ENCODE data around the gene RBMS3.
"Not testable (repeated sequence)": the region's sequence is repeated elsewhere in the genome, so short reads cannot be mapped to it uniquely, and the experiment has no call there.

RBMS3 gene

DNA sequence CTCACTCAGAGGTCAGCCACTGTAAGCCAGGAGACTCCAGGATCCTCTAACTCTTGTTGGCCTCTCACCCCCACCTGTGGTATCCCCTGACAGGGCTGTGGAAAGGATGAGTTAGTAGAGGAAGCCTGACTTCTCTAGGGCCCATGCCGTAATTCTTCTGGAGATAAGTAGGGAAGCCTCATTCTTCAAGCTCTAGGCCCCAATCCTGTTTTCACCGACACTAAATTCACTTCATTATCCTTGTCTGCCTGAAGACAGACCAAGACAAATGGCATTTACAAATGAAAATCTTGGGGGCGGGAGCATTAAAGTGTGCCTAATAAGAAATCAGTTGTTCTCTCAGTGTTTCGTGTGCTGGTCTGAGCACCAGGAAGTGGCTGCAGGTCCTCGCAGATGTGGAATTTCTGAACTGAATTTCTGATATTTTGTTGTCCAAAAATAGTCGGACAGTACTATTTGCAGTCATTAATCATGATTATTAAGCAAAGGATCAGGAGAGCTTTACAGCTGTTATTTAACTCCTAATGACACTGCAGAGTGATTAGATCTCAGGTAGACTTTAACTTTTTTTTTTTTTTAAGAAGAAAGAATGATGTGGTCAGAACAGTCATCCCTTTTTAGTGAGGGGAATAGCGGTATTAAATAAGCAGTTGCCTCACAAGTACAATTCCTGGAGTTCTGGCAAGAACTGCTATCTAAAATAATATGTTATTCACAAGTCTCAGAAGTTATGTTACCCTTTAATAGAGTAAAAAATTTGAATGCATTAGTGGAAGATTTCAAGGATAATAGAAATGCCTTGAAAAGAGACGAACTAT, 58.4 kb downstream of the RBMS3 start:
- DNase-seq (ENCODE audit: low read depth, low spot score): peak; percentile 19

DNA sequence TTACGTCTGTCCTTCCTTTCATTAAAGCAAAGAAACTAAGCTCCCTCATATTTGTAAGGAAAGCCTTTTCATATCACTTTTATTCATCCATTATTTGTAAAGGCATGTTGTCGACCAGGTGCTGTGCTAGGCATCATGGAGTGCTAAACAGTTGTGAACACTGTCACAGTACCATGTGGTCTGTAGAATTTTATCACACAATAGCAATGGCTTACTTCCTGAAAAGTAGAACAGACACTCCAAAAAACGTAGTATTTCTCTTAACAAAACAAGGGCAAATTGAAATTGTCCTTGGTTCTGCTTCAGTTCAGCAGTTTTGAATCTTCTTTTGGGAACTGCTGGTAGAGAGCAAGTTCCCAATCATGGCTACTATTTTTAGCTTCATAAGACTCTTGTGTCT, 63.3 kb downstream of the RBMS3 start:
- DNase-seq (ENCODE audit: low read depth, low spot score): no peak

DNA sequence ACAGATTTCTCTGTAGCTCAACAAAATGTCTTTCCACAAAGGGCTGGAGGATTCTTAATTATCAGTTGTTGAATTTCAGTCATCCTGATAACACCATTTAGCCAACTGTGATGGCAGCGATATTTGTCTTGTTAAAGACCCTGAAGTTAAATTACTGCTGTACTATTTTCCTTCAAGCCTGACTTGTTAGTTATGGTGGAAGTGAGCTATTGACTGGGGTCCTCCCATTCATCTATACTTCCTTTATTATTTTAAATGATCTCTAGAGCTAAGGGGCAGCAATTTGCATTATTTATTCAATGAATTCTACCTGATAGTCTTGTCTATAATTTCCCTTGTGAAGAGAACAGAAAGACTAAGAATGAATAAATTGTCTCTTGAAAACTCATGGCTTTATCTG, 64.1 kb downstream of the RBMS3 start:
- DNase-seq (ENCODE audit: low read depth, low spot score): no peak

DNA sequence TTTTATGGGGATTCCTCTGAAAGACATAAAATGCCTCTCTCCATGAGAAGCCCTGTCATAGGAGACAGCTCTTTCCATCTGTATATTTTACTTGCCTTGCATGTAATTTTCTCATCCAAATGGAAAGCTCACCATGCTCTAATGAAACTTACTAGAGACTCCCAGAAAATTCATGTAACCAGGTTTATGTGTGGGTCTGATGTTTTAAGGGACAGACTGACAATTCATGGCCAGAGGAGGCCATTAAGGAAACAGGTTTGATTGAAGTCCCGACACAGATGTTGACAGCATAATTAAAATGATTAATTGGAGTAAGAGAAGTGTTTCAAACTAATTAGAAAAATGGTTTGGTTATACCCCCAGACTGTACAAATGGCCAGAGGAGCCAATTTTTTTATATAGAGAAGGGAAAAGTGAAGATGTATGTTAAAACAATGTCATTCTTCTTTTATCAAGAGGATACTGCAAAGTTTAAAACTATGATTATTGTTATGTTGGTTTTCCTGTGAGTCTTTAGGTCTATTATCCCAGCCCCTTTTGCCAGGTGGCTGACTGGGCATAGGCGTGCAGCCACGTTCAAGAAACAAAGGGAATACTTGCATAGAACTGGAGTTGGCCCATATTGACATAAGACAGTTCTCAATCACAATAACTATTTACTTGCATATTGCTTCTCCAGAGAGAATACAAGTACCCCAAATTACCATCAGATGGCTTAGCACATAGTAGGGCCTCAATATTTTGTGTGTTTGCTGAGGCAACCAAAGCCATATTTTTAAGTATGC, 64.8 kb downstream of the RBMS3 start:
- no peak for DNase-seq (ENCODE audit: low read depth, low spot score)

DNA sequence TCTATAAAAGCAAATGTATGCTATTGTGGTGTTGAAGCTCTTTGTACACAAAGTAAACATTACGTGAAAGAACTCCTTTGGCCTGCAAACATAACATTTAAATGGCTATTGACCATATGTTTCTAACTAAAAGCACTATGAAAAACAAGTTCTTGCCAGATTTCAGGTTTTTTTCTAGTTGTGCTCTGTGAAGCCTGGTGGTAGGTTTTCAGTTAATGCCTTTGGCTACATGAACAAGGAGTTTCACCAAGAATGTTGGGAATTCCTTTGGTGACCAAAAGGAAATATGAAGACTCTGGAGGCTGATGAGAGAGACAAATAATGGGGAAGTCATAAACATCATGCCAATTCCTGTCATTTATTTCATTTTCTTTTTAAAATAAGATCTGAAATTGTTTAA, 66.0 kb downstream of the RBMS3 start:
- DNase-seq (ENCODE audit: low read depth, low spot score): peak; percentile 82

DNA sequence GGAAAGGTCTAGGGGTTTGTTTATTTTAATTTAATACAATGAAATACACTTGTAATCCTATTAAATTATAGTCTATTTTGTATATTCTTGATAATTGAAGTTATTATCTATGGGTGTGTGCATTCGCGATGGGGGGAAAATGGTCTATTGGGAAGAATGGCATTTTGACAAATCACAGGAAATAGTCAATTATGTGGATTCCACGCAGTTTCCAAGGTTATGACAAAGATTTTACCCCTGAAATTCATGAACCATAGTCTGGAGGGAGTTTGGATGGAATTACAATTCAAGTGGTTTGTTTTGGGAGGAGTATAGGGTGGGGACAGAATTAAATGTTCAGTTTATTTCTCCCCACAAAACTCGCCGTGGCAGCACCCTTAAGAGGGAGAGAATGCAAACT, 66.5 kb downstream of the RBMS3 start:
- DNase-seq (ENCODE audit: low read depth, low spot score): no peak

DNA sequence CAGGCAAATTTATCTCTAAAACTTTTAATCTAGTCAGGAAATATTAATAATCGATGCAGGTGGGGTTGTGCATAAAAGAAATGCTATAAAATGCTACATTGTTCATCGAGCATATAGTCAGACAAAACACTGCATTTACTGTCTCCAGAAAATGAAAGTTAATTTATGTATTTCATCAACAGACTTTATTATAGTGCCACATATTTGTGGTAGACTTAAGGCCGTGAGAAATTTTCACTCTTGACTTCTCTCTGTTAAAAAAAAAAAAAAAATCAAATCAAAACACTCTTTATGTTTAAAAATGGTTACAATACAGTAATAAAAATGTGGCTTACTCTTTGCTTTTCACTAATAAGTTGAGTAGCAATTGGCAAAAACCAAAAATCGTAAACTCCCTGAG, 67.4 kb downstream of the RBMS3 start:
- no peak for DNase-seq (ENCODE audit: low read depth, low spot score)

DNA sequence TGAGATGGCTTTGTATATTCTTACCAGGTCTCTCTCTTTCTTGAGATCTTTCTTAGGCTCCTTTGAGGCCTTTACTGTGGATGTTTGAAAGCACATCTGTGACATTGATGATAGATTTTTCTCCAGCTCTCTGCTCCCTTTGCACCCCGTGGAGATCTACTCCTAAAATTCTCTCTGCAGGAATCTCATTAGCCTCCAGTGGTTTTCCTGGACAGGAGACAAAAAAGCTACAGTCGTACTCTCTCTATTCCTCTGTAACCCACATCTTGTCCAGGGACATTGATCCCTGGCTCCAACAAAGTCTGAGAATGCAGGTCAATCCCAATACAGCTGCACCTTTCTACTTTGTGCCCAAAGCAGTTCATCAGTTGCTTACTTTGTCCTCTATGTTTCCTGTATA, 68.2 kb downstream of the RBMS3 start:
- DNase-seq (ENCODE audit: low read depth, low spot score): no peak

DNA sequence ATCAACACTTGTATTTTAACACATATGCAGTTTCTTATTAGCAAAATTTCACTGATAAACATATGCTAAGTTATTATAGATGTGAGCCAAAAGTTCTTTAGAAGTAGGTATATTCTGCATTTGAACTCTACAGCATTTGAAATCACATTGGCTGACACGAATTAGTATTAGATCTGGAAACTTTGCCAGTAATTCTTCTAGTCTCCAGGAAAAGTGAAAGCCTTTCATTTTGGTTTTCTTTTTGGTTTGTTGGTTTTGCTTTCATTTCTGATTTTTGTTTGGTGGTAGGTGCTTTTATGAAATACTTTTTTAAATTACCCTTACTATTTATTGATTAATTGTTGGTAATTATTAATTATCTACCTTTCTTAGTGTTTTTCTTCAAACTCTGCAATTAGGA, 72.9 kb downstream of the RBMS3 start:
- DNase-seq (ENCODE audit: low read depth, low spot score): no peak

DNA sequence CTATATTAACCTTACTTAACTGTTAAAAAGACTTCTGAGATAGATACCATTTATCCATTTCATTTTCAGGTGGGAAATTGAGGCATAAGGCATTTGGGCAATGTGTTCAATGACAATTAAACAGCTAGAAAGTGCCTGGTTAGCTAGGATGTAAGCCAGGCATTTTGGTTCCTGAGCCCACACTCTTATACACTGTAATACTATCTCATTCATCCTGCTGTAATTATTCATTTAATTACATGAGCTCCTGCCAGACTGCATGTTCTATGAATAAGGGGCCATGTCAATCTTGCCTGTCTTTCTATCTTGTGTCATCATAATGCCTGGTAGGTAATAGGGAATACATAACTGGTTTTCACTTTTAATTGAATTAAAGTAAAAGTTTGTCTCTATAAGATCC, 74.0 kb downstream of the RBMS3 start:
- DNase-seq (ENCODE audit: low read depth, low spot score): no peak

DNA sequence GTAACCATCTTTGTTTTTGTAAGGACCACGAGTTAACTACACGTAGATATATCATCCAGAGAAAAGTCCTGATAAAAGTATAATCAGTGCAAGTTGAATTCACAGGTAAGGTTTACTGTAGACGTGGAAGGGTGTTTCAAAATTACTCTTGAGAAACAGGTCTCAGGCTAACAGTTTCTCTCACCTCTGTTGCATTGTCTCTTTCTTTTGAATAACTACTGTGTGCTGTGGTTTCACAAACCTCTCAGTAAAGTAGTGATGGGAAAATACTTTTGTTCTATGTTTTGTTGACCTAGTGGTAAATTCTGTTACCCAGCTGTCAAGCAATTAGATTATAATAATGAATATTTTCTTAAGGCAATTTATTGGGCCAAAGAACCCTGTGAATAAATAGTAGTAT, 75.2 kb downstream of the RBMS3 start:
- DNase-seq (ENCODE audit: low read depth, low spot score): no peak

DNA sequence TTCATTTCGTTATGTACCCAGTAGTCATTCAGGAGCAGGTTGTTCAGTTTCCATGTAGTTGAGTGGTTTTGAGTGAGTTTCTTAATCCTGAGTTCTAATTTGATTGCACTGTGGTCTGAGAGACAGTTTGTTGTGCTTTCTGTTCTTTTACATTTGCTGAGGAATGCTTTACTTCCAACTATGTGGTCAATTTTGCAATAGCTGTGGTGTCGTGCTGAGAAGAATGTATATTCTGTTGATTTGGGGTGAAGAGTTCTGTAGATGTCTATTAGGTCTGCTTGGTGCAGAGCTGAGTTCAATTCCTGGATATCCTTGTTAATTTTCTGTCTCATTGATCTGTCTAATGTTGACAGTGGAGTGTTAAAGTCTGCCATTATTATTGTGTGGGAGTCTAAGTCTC, 79.4 kb downstream of the RBMS3 start:
- DNase-seq (ENCODE audit: low read depth, low spot score): not testable (repeated sequence)

DNA sequence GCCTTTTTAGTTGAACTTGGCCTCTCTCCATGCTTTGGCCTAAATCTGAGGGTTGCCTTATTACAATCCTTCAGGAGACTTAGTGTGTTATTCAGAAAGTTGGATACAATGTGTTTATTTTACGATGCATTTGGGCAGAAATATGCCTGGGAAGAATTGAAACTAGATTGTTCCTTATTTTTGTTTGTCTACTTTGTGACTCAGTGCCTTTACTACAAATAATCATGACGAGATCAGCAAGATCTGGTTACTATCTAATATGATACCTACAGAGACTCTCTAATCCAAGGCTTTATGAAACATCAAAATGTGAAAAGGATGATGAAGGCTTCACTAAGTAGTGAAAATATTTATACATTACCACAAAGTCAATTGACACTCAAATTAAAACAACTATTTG, 82.2 kb downstream of the RBMS3 start:
- no peak for DNase-seq (ENCODE audit: low read depth, low spot score)

DNA sequence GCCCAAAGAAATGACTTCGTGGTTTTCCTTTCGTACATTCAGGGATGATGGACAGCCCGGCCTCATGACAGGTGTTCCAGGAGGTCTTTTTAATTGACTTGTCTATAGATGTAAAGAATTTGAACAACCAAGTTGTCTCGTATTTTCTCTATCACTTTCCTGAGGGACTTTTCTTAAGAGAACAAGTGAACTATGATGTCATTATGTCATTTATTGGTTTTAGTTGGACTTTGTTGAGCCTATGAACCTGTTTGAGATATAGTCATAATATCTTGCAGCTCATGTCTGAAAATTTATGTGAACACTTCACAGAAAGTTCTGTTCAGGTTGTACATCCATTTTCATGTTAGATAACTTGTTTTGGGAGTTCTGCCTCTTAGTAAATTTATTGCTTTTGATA, 89.2 kb downstream of the RBMS3 start:
- no peak for DNase-seq (ENCODE audit: low read depth, low spot score)

DNA sequence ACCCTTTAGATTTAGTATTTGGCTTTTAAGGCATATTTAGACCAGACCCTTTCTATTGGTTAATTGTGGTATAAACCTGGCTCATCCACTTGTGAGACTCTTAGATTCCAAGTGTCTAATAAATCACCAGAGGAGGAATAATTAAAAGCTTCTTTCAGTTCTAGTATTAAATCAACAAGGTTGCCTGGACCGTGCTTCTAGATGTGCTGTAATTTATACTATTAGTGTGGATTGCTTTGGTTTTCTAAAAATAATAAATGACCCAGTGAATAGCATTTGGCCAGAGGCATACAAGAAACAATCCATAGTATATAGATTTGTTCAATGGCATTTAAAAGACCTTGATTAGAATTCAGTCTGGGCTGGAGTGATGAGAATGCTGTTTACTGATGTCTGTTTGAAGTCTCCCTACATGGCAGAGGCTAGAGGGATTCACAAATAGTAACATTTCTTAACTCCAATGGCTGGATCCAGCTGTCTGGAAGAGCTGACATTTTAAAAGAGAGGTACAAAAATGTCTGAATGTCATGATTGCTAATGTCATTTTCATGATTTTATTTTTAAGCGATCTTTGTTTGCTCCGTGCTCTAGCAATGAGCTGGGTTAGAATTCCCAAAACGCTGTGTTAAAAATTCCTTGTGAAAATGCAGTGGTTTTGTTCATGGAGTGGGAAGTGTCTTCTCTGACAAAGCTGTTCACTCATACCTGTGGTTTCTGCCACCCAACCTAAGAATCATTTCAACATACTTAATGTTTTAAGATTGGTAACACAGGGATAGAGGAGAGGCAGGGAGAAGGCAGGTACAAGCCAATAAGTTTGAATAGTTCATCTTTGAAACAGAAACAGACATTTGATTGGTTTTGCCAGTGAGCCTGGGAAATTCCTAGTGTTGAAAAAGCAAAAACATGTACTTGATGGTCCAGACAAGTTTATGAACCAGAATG, 89.9 kb downstream of the RBMS3 start:
- peak; percentile 40 for DNase-seq (ENCODE audit: low read depth, low spot score)

DNA sequence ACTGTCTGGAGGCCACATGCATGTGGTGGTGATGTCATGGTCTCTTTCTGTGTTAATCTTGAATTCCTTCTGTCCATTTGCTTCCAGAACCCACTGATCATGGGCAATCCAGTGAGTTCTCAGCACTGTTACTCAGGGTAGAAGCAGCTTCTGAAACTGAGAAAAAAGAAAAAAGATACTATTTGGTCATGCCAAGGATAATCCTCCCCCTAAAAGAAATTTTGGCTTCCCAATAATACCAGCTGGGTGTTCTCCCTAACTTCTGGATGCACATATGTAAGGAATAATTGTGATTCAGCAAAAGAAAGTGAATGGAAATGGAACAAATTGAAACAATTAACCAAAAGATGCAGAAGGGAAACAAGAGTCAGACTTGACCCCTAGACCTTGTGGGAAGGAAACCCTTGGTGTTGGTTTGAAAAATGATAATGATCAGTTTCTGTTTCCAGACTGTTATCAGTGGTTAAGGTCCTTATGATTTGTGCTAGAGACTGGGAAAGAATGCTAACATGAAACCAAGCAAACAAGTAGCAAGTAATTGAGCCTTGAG, 92.3 kb downstream of the RBMS3 start:
- DNase-seq (ENCODE audit: low read depth, low spot score): peak; percentile 46

DNA sequence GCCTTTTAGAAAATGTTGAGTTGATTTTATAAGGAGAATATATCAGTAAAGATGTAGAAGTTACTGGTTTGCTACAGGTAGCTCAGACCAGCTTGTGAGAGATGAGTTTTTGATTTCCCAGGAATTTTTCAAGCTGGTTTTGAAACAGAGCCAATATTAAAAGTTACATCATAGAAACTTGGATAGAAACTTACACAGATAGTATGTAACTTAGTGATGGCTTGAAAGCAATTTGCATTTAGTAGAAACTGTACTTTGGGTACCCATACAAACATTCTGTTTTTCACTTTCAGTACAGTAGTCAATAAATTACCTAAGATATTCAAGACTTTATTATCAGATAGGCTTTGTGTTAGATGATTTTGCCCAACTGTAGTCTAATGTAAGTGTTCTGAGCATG, 93.4 kb downstream of the RBMS3 start:
- DNase-seq (ENCODE audit: low read depth, low spot score): no peak

DNA sequence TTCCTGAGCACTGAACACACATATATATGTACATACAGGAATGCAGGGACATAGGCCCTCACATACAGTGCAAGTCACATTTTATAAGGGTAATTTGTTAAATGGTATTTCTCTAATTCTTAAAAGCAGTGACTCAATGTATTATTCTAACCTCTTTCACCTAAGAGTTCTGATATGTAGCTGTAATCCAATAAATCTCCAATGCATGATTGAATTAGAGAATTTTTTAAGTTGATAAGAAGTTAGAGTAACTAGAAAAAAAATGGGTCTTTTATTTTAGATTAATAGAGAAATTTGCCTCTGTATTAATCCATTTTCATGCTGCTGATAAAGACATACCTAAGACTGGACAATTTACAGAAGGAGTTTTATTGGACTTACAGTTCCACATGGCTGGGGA, 98.2 kb downstream of the RBMS3 start:
- DNase-seq (ENCODE audit: low read depth, low spot score): no peak

DNA sequence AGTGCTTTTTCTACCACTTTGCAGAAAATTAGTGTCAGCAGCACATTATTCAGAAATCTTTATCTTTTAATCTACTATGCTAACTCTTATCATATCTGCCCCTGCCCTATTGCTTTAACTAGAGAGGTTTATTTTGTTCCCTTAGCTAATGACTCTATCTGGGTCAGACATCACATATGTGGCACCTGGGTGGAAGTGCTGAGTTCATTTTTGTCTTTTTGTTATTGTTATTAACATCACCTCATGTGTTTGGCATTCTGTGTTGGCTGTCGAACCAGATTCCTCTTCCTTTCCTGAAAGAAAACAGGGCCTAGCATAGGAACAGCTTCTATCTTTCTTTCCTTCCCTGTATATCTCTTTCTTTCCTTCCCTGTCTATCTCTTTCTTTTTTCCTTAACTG, 100.7 kb downstream of the RBMS3 start:
- DNase-seq (ENCODE audit: low read depth, low spot score): no peak

DNA sequence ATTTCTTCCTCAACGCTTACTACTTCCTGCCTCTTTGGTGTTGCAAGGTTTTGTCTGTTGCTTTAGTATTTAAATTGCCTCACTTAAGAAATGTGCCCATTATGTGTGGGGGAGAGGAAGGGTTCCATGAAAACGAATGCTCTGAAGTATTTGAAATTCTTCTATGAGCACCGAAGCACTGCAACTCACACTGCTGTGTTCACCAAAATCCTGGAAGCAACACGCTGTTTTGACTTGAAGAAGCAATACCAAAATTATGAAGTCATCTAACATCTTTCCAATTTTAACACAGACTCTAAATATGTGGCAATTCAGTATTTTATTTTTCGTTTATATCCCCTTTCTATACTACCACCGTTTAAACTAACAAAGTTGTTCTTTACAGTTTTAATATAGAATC, 101.5 kb downstream of the RBMS3 start:
- DNase-seq (ENCODE audit: low read depth, low spot score): no peak

DNA sequence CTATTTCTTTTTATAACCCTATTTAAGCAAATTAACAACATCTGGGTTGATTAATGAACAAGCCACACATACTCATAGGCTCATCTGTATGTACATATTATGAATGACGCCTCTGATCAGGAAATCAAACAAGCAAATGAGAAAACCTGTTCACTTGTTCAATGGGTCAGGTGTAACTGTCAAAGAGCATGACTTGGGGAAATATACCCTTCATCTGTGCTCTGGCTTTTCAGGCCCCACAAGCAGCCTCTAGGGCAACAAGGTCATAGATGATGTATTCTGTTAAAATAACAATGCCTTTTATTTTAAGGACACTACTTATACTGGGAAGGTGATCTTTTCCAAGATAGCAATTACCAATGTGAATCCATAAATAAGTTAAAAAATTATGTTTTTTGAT, 102.0 kb downstream of the RBMS3 start:
- DNase-seq (ENCODE audit: low read depth, low spot score): no peak

DNA sequence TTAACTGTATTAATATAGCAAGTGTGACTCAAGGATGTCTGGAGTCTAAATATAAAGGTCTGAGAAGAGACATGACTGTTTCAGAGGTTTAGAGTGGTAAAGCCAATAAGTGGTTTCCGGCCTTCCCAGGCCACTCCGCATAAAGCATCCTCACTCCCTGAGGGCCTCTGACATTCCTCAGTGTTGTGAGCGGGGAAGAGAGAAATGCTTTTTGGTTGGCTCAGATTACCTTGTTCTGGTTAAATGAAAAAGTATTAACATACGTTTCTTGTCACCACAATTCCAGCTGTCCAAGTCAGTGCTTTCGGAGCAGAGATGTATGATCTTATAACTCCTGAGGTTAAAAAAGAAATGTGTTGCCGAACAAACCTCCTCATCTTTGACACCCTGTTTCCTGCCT, 103.8 kb downstream of the RBMS3 start:
- peak; percentile 67 for DNase-seq (ENCODE audit: low read depth, low spot score)
